Measurements from ENCODE around the gene MAOA.

MAOA gene

GRCh38 chrX:43677993-43678392 lies 21.9 kb downstream of the MAOA start:
- FAIRE-seq: no peak
- no peak for TF ChIP-seq CTCF (IDR thresholded peaks at IDR 0.05; ENCODE audit: insufficient read depth, missing control alignments)
- DNase-seq (ENCODE audit: insufficient read length, low spot score): no peak

GRCh38 chrX:43679058-43679457 lies 23.0 kb downstream of the MAOA start:
- DNase-seq (ENCODE audit: insufficient read length, low spot score) (no peak), FAIRE-seq (no peak)
- no peak for TF ChIP-seq CTCF (IDR thresholded peaks at IDR 0.05; ENCODE audit: insufficient read depth, missing control alignments)

- DNase-seq (ENCODE audit: insufficient read length, low spot score): no peak
- no peak for TF ChIP-seq CTCF (IDR thresholded peaks at IDR 0.05; ENCODE audit: insufficient read depth, missing control alignments)
- FAIRE-seq: no peak
Observed at GRCh38 chrX:43679778-43680177, 23.7 kb downstream of the MAOA start.

- FAIRE-seq: no peak
- no peak for TF ChIP-seq CTCF (IDR thresholded peaks at IDR 0.05; ENCODE audit: insufficient read depth, missing control alignments)
Observed at GRCh38 chrX:43682726-43683125, 26.6 kb downstream of the MAOA start.

GRCh38 chrX:43685221-43685620 lies 29.1 kb downstream of the MAOA start:
- TF ChIP-seq CTCF (IDR thresholded peaks at IDR 0.05; ENCODE audit: insufficient read depth, missing control alignments): no peak
- DNase-seq (ENCODE audit: insufficient read length, low spot score) (no peak), FAIRE-seq (no peak)

More at GRCh38 chrX:43682726-43683125, 26.6 kb downstream of the MAOA start:
- no peak for DNase-seq (ENCODE audit: insufficient read length, low spot score)

- FAIRE-seq (no peak), DNase-seq (ENCODE audit: insufficient read length, low spot score) (no peak)
- TF ChIP-seq CTCF (IDR thresholded peaks at IDR 0.05; ENCODE audit: insufficient read depth, missing control alignments): no peak
Observed at GRCh38 chrX:43688586-43688985, 32.5 kb downstream of the MAOA start.

- FAIRE-seq: no peak
- TF ChIP-seq CTCF (IDR thresholded peaks at IDR 0.05; ENCODE audit: insufficient read depth, missing control alignments): no peak
- DNase-seq (ENCODE audit: insufficient read length, low spot score): no peak
Observed at GRCh38 chrX:43693602-43694406, 37.7 kb downstream of the MAOA start.
